ENCODE results near the gene SCAMP2.

The SCAMP2 gene

DNA sequence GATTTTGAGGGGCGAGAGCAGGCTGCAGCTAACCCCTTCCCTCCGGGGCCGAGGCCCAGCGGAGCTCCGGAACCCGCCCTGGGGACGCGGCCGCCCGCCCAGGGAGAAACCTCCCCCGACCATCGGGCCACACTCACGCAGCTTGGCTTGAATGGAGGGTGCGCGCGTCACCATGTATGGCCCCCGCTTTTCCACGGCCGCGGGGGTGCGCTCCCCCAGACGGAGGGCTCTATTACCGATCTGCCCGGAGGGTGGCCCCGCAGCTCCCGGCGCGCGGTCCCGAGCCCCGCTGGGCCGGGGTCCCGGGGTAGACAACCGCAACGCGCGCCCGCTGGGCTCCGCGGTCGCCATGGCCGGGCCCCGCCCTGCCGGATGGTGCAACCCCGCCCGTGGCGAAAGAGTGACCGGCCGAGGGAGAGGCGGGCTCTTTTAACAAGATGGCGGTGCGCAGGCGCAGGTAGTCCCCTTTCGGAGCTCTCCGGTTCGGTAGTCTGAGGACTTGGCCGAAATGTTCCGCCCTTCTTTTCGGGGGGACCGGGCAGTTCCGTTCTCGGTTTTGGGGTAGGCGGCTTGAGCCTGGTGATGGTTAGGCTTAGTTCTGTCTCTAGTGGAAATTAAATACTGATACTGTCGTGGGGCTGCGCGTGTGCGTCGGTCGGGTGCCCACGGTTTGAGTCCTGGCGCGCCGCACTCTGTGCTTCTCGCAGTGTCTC, 33.4 kb upstream of the SCAMP2 start, which contains the start of gene FAM219B:
Gene FAM219B (minus strand): TSS at position 402 of the 713 bp plus-strand sequence. CDS start 51 bp downstream, at position 351.
- H3K4me3 ChIP-seq (replicated peaks in 1 of 2; ENCODE audit: low read depth in 2 of 2, low read length in 2 of 2) = peak within 1 kb of the TSS; percentile 85 to 88
- DNase-seq (ENCODE audit: low read depth in 2 of 2) = peak; percentile 88 to 89
- TF ChIP-seq CTCF (IDR thresholded peaks at IDR 0.05; ENCODE audit: low read depth, low read length) = no peak

DNA sequence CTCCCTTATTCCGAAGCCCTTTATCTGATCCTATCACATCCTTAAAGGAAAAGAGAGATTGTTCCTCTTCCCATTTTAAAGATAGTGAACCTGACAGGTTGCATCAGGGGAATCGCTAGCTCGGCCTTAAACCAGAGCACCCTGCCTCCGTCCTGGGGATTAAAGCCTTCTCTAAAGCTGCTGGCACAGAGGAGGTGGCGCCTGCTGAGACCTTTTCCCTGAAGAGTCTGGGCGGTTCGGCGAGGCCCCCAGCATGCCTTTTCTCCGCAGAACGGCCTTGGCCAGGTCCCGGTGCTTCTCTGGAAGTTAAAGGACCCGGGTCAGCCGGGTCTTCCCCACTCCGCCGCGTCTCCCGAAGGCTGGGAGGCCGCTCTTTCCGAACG, 32.9 kb upstream of the SCAMP2 start:
- peak; percentile 24 to 28 for DNase-seq (ENCODE audit: low read depth in 2 of 2)
- H3K4me3 ChIP-seq (replicated peaks in 1 of 2; ENCODE audit: low read depth in 2 of 2, low read length in 2 of 2) = peak overlapping the region; percentile 85 to 88
- no peak for TF ChIP-seq CTCF (IDR thresholded peaks at IDR 0.05; ENCODE audit: low read depth, low read length)

- no peak for TF ChIP-seq CTCF (IDR thresholded peaks at IDR 0.05; ENCODE audit: low read depth, low read length)
- DNase-seq (ENCODE audit: low read depth in 2 of 2) = no peak
- H3K4me3 ChIP-seq (replicated peaks in 1 of 2; ENCODE audit: low read depth in 2 of 2, low read length in 2 of 2) = no peak overlapping the region
Observed at GRCh38 chr15:74904190-74904805, 31.1 kb upstream of the SCAMP2 start.

GRCh38 chr15:74903676-74904075, 30.5 kb upstream of the SCAMP2 start:
- no peak for TF ChIP-seq CTCF (IDR thresholded peaks at IDR 0.05; ENCODE audit: low read depth, low read length)
- H3K4me3 ChIP-seq (replicated peaks in 1 of 2; ENCODE audit: low read depth in 2 of 2, low read length in 2 of 2) = no peak overlapping the region
- no peak for DNase-seq (ENCODE audit: low read depth in 2 of 2)

DNA sequence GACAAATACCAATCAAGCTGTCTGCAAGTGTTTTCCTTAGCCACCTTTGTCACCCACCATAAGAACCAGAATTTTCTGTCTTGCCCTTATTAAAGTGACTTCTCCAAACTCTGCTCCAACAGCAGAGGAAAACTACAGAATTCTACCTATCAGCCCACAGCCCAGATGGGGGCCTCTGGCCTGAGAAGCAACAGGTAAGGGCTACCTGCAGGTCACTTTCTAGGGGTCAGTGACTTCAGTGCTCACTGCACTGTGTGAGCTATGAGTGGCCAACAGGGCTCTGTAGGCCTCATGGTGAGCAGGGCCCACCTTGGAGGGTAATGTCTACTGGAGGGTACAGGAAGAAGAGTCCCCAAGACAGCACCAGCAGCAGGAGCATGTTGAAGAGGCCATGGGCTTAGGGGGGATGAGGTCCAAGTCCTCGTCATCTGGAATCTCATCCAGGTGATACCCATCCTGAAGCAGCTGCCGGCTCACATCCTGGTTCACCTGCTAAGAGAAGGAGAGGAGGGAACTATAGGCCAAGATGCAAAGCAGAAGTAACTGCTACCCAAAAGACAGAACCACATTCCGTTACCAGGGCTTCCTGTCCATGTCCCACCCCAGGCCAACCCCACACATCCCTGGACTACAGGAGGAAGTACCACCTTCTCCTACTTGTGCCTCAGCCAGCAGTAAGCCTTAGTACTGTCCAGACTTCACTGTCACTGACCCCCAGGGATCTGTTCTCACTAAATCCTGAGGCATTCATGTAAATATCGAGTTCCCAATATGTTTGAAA, 29.3 kb upstream of the SCAMP2 start:
- DNase-seq (ENCODE audit: low read depth in 2 of 2) = no peak
- no peak overlapping the region for H3K4me3 ChIP-seq (replicated peaks in 1 of 2; ENCODE audit: low read depth in 2 of 2, low read length in 2 of 2)
- TF ChIP-seq CTCF (IDR thresholded peaks at IDR 0.05; ENCODE audit: low read depth, low read length) = no peak

- TF ChIP-seq CTCF (IDR thresholded peaks at IDR 0.05; ENCODE audit: low read depth, low read length) = peak; percentile 86
- peak; percentile 68 for DNase-seq (ENCODE audit: low read depth in 2 of 2)
- H3K4me3 ChIP-seq (replicated peaks in 1 of 2; ENCODE audit: low read depth in 2 of 2, low read length in 2 of 2) = no peak overlapping the region
Observed at GRCh38 chr15:74901612-74902063, 28.5 kb upstream of the SCAMP2 start.
